Astrocyte (in vitro differentiated cells and primary cell): ENCODE data around the gene MEST. TPM values are rescaled to one million over a fixed set of nuclear protein-coding genes. Genes with fewer than 3 reads are reported as not detected.
"Not testable (repeated sequence)": the region's sequence is repeated elsewhere in the genome, so short reads cannot be mapped to it uniquely, and the experiment has no call there.

ENCODE experiments used
- DNase-seq: peaks from one replicate; pipeline ENCODE4 v3.0.0-alpha.2; 2010; ENCODE audit warnings: low read depth
- FAIRE-seq: peaks from 2 replicates; lab custom pipeline; 2011; peaks lifted over from hg19 to GRCh38; lab: Jason Lieb, UNC
- H2AFZ ChIP-seq: 2 replicates; pipeline ENCODE4 v1.6.0; 2012; ENCODE audit warnings: low read depth, low read length, inconsistent platforms
- H3K27ac ChIP-seq: 2 replicates; pipeline ENCODE4 v1.5.1; 2011; ENCODE audit warnings: low read depth, low read length, inconsistent platforms
- H3K27me3 ChIP-seq: 2 replicates; pipeline ENCODE4 v1.6.0; 2011; ENCODE audit warnings: low read length, inconsistent platforms; ENCODE audit not compliant: insufficient read depth
- H3K36me3 ChIP-seq: 2 replicates; pipeline ENCODE4 v1.5.1; 2011; ENCODE audit warnings: low read length, inconsistent platforms; ENCODE audit not compliant: insufficient read depth
- H3K4me1 ChIP-seq: 2 replicates; pipeline ENCODE4 v1.5.1; 2011; ENCODE audit warnings: low read length, inconsistent platforms; ENCODE audit not compliant: insufficient read depth
- H3K4me2 ChIP-seq: 2 replicates; pipeline ENCODE4 v1.6.0; 2012; ENCODE audit warnings: low read length, inconsistent platforms
- H3K4me3 ChIP-seq: 2 replicates; pipeline ENCODE4 v1.5.1; 2011; ENCODE audit warnings: low read depth, mild to moderate bottlenecking, low read length, inconsistent platforms; ENCODE audit not compliant: insufficient read depth
- H3K79me2 ChIP-seq: 2 replicates; pipeline ENCODE4 v1.6.0; 2012; ENCODE audit warnings: mild to moderate bottlenecking, low read length, inconsistent platforms; ENCODE audit not compliant: insufficient read depth
- H3K9ac ChIP-seq: 2 replicates; pipeline ENCODE4 v1.6.0; 2012; ENCODE audit warnings: mild to moderate bottlenecking, low read length, inconsistent platforms
- H3K9me3 ChIP-seq: 2 replicates; pipeline ENCODE4 v1.5.1; 2012; ENCODE audit warnings: low read depth, mild to moderate bottlenecking, low read length, inconsistent platforms; ENCODE audit not compliant: insufficient read depth
- H4K20me1 ChIP-seq: 2 replicates; pipeline ENCODE4 v1.6.0; 2012; ENCODE audit warnings: low read length, inconsistent platforms; ENCODE audit not compliant: insufficient read depth
- H3K27ac Mint-ChIP-seq: one replicate; pipeline ENCODE4 v1.8.0; 2021; ENCODE audit warnings: mild to moderate bottlenecking, mixed read lengths; ENCODE audit not compliant: unreplicated experiment
- H3K27me3 Mint-ChIP-seq: one replicate; pipeline ENCODE4 v1.8.0; 2021; ENCODE audit warnings: low read depth, mixed read lengths; ENCODE audit not compliant: unreplicated experiment
- H3K36me3 Mint-ChIP-seq: one replicate; pipeline ENCODE4 v1.8.0; 2021; ENCODE audit warnings: low read depth, mixed read lengths; ENCODE audit not compliant: unreplicated experiment
- H3K4me1 Mint-ChIP-seq: one replicate; pipeline ENCODE4 v1.8.0; 2021; ENCODE audit warnings: low read depth, mixed read lengths; ENCODE audit not compliant: unreplicated experiment
- H3K4me3 Mint-ChIP-seq: one replicate; pipeline ENCODE4 v1.8.0; 2021; ENCODE audit warnings: mild to moderate bottlenecking, moderate library complexity, mixed read lengths; ENCODE audit not compliant: unreplicated experiment
- H3K9me3 Mint-ChIP-seq: one replicate; pipeline ENCODE4 v1.8.0; 2021; ENCODE audit warnings: mild to moderate bottlenecking, mixed read lengths; ENCODE audit not compliant: unreplicated experiment
- CTCF ChIP-seq: IDR thresholded peaks from 2 replicates; pipeline ENCODE4 v1.5.1; 2011; ENCODE audit warnings: low read depth, mild to moderate bottlenecking, inconsistent platforms, low read length, moderate library complexity; ENCODE audit not compliant: insufficient read depth
- EZH2 ChIP-seq: IDR thresholded peaks from 2 replicates; pipeline ENCODE4 v1.6.1; 2012; ENCODE audit warnings: mild to moderate bottlenecking, low read length, inconsistent platforms; ENCODE audit not compliant: insufficient read depth
- total RNA-seq: library from RNA; stranded (reverse); gene quantifications from 2 replicates; pipeline ENCODE4 v1.2.1, GENCODE V29; 2021

The MEST gene
- total RNA-seq, 1 donor from 2014 or later = 214 TPM

GRCh38 chr7:130506358-130506757, 14.5 kb downstream of the MEST start:
- H3K9ac ChIP-seq = no peak overlapping the region
- TF ChIP-seq CTCF (no peak), EZH2 (no peak)
- Mint-ChIP-seq H3K36me3 (peaks cover 18% of the 10 kb centered on the region), H3K4me1 (peaks cover 5% of the 10 kb centered on the region), H3K27ac (no peak overlapping the region), H3K9me3 (no peaks in the 10 kb centered on the region), H3K4me3 (no peak overlapping the region), H3K27me3 (no peaks in the 10 kb centered on the region)
- DNase-seq = no peak
- H3K4me2 ChIP-seq = no peak overlapping the region
- H3K36me3 ChIP-seq = peaks cover 52% of the 10 kb centered on the region
- H3K4me3 ChIP-seq = no peak overlapping the region
- H3K79me2 ChIP-seq = peaks cover 3% of the 10 kb centered on the region
- peaks cover 6% of the 10 kb centered on the region for H4K20me1 ChIP-seq
- no peaks in the 10 kb centered on the region for H3K4me1 ChIP-seq
- H3K27me3 ChIP-seq = no peaks in the 10 kb centered on the region
- H3K9me3 ChIP-seq = no peaks in the 10 kb centered on the region
- H2AFZ ChIP-seq = no peak overlapping the region
- FAIRE-seq = no peak
- no peak overlapping the region for H3K27ac ChIP-seq

- H3K4me1 ChIP-seq, H3K27me3 Mint-ChIP-seq, H3K9me3 ChIP-seq, H3K4me1 Mint-ChIP-seq, FAIRE-seq, H3K4me3 ChIP-seq, H3K27ac ChIP-seq, H4K20me1 ChIP-seq, H3K9ac ChIP-seq, H3K27ac Mint-ChIP-seq, DNase-seq, H3K9me3 Mint-ChIP-seq, H3K27me3 ChIP-seq, H3K36me3 Mint-ChIP-seq, H3K4me3 Mint-ChIP-seq, H2AFZ ChIP-seq, H3K79me2 ChIP-seq, H3K4me2 ChIP-seq: not testable (repeated sequence)
- H3K36me3 ChIP-seq = peaks cover 31% of the 10 kb centered on the region
Observed at GRCh38 chr7:130512038-130512437, 20.2 kb downstream of the MEST start.

GRCh38 chr7:130513447-130513846, 21.6 kb downstream of the MEST start:
- no peaks in the 10 kb centered on the region for H3K9me3 ChIP-seq
- peaks cover 17% of the 10 kb centered on the region for H3K36me3 ChIP-seq
- H3K9ac ChIP-seq = no peak overlapping the region
- no peak overlapping the region for H2AFZ ChIP-seq
- Mint-ChIP-seq H3K27me3 (no peaks in the 10 kb centered on the region), H3K36me3 (peaks cover 3% of the 10 kb centered on the region), H3K4me1 (no peaks in the 10 kb centered on the region), H3K4me3 (no peak overlapping the region), H3K9me3 (no peaks in the 10 kb centered on the region), H3K27ac (no peak overlapping the region)
- DNase-seq (no peak), FAIRE-seq (no peak)
- TF ChIP-seq EZH2 = no peak
- no peak for TF ChIP-seq CTCF
- H3K79me2 ChIP-seq = no peaks in the 10 kb centered on the region
- no peak overlapping the region for H3K4me3 ChIP-seq
- H3K27ac ChIP-seq = no peak overlapping the region
- H3K27me3 ChIP-seq = no peaks in the 10 kb centered on the region
- H4K20me1 ChIP-seq = peaks cover 10% of the 10 kb centered on the region
- H3K4me1 ChIP-seq = no peaks in the 10 kb centered on the region
- no peak overlapping the region for H3K4me2 ChIP-seq
